C4-2B (cell line): Measurements from ENCODE around the gene BST2.

Experiments
- CTCF ChIP-seq: fragments of 450-650 bp; conservative IDR thresholded peaks from 2 replicates; pipeline ENCODE4 v1.5.1; 2017; ENCODE audit warnings: mild to moderate bottlenecking
- ZFX ChIP-seq: fragments of 450-650 bp; IDR thresholded peaks from 2 replicates; pipeline ENCODE4 v1.6.1; 2017

GRCh38 chr19:17450264-17451075, 45.0 kb upstream of the BST2 start:
- TF ChIP-seq CTCF = no peak
- TF ChIP-seq ZFX = no peak
